K562 (cell line): Measurements from ENCODE around the gene PATE4. TPM values are rescaled to one million over a fixed set of nuclear protein-coding genes. Genes with fewer than 3 reads are reported as not detected.

Experiments
- AFF1 ChIP-seq, 2 experiments: fragments of 450-650 bp; IDR thresholded peaks; 2 replicates each; pipeline ENCODE4 v1.6.1; 2018; ENCODE audit warnings: mild to moderate bottlenecking in 2 of 2, low read depth in 1 of 2; ENCODE audit not compliant: partially characterized antibody in 2 of 2
- ARNT ChIP-seq, 2 experiments: fragments of 450-650 bp; IDR thresholded peaks; 2 replicates each; pipeline ENCODE4 v1.6.1; 2016; ENCODE audit warnings: mild to moderate bottlenecking in 1 of 2
- BRD9 ChIP-seq: fragments of 450-650 bp; IDR thresholded peaks from 2 replicates; pipeline ENCODE4 v1.6.1; 2018; ENCODE audit warnings: low read depth; ENCODE audit not compliant: partially characterized antibody
- CBX3 ChIP-seq, 2 experiments: IDR thresholded peaks; 1 replicate in 1 of 2; 2 replicates in 1 of 2; pipeline ENCODE4 v1.6.1; 2012; ENCODE audit warnings: inconsistent platforms in 2 of 2, low read length in 2 of 2, borderline replicate concordance in 1 of 2, control low read depth in 1 of 2
- E2F5 ChIP-seq: sonication (generic); formaldehyde crosslinking; IDR thresholded peaks from 2 replicates; pipeline ENCODE4 v1.8.0; 2022; ENCODE audit warnings: mild to moderate bottlenecking, missing genetic modification reagents
- ELK1 ChIP-seq: sonication (generic); formaldehyde crosslinking; IDR thresholded peaks from 2 replicates; pipeline ENCODE4 v1.8.1; 2022; ENCODE audit warnings: missing genetic modification reagents
- FOXJ2 ChIP-seq: fragments of 200-800 bp; sonication (Bioruptor generic); IDR thresholded peaks from 2 replicates; pipeline ENCODE4 v1.6.1; 2016; ENCODE audit warnings: missing genetic modification characterization, missing compliant biosample characterization
- FOXK2 ChIP-seq, 2 experiments: fragments of 450-650 bp; IDR thresholded peaks in 1 of 2; conservative IDR thresholded peaks in 1 of 2; 2 replicates each; pipeline ENCODE4 v1.6.1; 2016; ENCODE audit warnings: low read depth in 2 of 2, mild to moderate bottlenecking in 1 of 2
- KHSRP ChIP-seq: fragments of 450-650 bp; IDR thresholded peaks from 2 replicates; pipeline ENCODE4 v1.6.1; 2017
- MTA3 ChIP-seq: fragments of 450-650 bp; formaldehyde crosslinking; IDR thresholded peaks from 2 replicates; pipeline ENCODE4 v1.6.1; 2017; ENCODE audit warnings: mild to moderate bottlenecking, borderline replicate concordance
- PPARD ChIP-seq: fragments of 250-450 bp; sonication (Bioruptor Pico); IDR thresholded peaks from 2 replicates; pipeline ENCODE4 v1.8.0; 2022; ENCODE audit warnings: inconsistent platforms, mild to moderate bottlenecking, moderate library complexity
- RNF2 ChIP-seq: sonication (generic); IDR thresholded peaks from 2 replicates; pipeline ENCODE4 v1.6.1; 2016
- SREBF1 ChIP-seq: fragments of 150-350 bp; IDR thresholded peaks from 2 replicates; pipeline ENCODE4 v1.6.1; 2014; ENCODE audit warnings: antibody characterized with exemption, low read depth, low read length, borderline replicate concordance
- SRF ChIP-seq, 2 experiments: fragments of 250-450, 450-650 bp in 1 of 2; sonication (Bioruptor Pico) in 1 of 2; sonication (generic) in 1 of 2; formaldehyde crosslinking; IDR thresholded peaks; 2 replicates each; pipeline versions ENCODE4 v1.5.0 to v1.5.1; 2020 to 2022; ENCODE audit warnings: mild to moderate bottlenecking in 1 of 2, missing genetic modification reagents in 1 of 2
- ZBTB34 ChIP-seq: fragments of 250-450 bp; sonication (Bioruptor Pico); IDR thresholded peaks from 2 replicates; pipeline ENCODE4 v1.8.0; 2021; ENCODE audit warnings: mild to moderate bottlenecking, moderate library complexity
- ZKSCAN1 ChIP-seq: fragments of 150-350 bp; IDR thresholded peaks from 2 replicates; pipeline ENCODE4 v1.6.1; 2016; ENCODE audit warnings: low read depth, low read length
- ZNF140 ChIP-seq: fragments of 250-450 bp; sonication (Bioruptor Pico); IDR thresholded peaks from 2 replicates; pipeline ENCODE4 v1.8.0; 2021; ENCODE audit warnings: moderate library complexity, mild to moderate bottlenecking, inconsistent platforms
- ZNF324 ChIP-seq: fragments of 250-450 bp; sonication (Bioruptor Pico); IDR thresholded peaks from 2 replicates; pipeline ENCODE4 v1.4.0; 2020; ENCODE audit warnings: mild to moderate bottlenecking
- ZNF507 ChIP-seq: conservative IDR thresholded peaks from 2 replicates; pipeline ENCODE4 v1.6.1; 2017; ENCODE audit warnings: missing genetic modification characterization, missing compliant biosample characterization
- ZNF717 ChIP-seq: fragments of 250-450 bp; sonication (Bioruptor Pico); IDR thresholded peaks from 2 replicates; pipeline ENCODE4 v1.5.0; 2021
- polyA plus RNA-seq, 8 experiments: library from polyadenylated mRNA; depleted of rRNA in 4 of 8; stranded (reverse) in 5 of 8; unstranded in 3 of 8; fragments of >200 nt; fragmentation: Nextera tagmentation in 2 of 8; fragmentation: Illumina TruSeq in 1 of 8; extraction: Ambion mirVana in 2 of 8; extraction: Trizol in 1 of 8; gene quantifications; 2 replicates each; pipeline versions ENCODE4 v1.2.1 to v1.2.3, GENCODE V29; 2011 to 2014; ENCODE audit warnings: inconsistent platforms in 1 of 8, missing spikeins in 1 of 8
- total RNA-seq, 7 experiments: library from RNA; depleted of rRNA in 6 of 7; stranded (reverse); fragments of >200 nt in 6 of 7; fragmentation: Illumina TruSeq in 2 of 7; extraction: Trizol in 2 of 7; gene quantifications; 2 replicates each; pipeline versions ENCODE4 v1.2.1 to v1.2.3, GENCODE V29; 2011 to 2021; ENCODE audit warnings: low replicate concordance in 1 of 7

Gene PATE4
- total and polyA plus RNA-seq, 9 of the 15 experiments (the other 6 are each of a cell fraction or from before 2014, with no cell fraction given), result not detected

GRCh38 chr11:125887373-125888324 is 54.5 kb downstream of the PATE4 start, which contains the start of gene HYLS1 (continued):
- TF ChIP-seq ZBTB34 (CRISPR knock-in tag), result no peak
- no peak for TF ChIP-seq BRD9
- no peak for TF ChIP-seq ARNT (IDR thresholded peaks at IDR 0.05)
- TF ChIP-seq CBX3 (IDR thresholded peaks at IDR 0.05; ENCODE audit: borderline replicate concordance in 1 of 2, low read length in 2 of 2), result peak in 1 of 2 experiments; percentile 49; a peak in 1 of 3 replicates
- TF ChIP-seq ZNF717 (CRISPR knock-in tag), result no peak
- TF ChIP-seq ZNF507 (tag), result no peak
- no peak; a peak in 2 of 4 replicates for TF ChIP-seq FOXK2 (conservative IDR thresholded peaks at IDR 0.05 in 1 of 2, IDR thresholded peaks at IDR 0.05 in 1 of 2; ENCODE audit: low read depth in 2 of 2)
- no peak for TF ChIP-seq E2F5
- TF ChIP-seq FOXJ2 (tag), result no peak
- peak; percentile 65; the same call in 1 of the 2 replicates for TF ChIP-seq MTA3
- TF ChIP-seq SRF (CRISPR knock-in tag; IDR thresholded peaks at IDR 0.05), result peak in 1 of 2 experiments; percentile 31; a peak in 1 of 4 replicates
- 0 out of 2 replicates have a peak, but pooled peaks have one; percentile 10 for TF ChIP-seq ZNF324 (CRISPR knock-in tag)
- no peak for TF ChIP-seq KHSRP
- TF ChIP-seq ELK1 (CRISPR knock-in tag), result no peak
- TF ChIP-seq PPARD (CRISPR knock-in tag), result no peak
- no peak for TF ChIP-seq ZKSCAN1
- TF ChIP-seq AFF1 (IDR thresholded peaks at IDR 0.05; ENCODE audit: low read depth in 1 of 2, partially characterized antibody in 2 of 2), result no peak
- no peak for TF ChIP-seq SREBF1
- TF ChIP-seq ZNF140 (CRISPR knock-in tag), result no peak
- 0 out of 2 replicates have a peak, but pooled peaks have one; percentile 16 for TF ChIP-seq RNF2
